ENCODE results near the gene TTC28. TPM values are rescaled to one million over a fixed set of nuclear protein-coding genes. Genes with fewer than 3 reads are reported as not detected.

The TTC28 gene
- total RNA-seq, 5 donors from 2014 or later (not counting 1 experiment from before 2014, with no cell fraction given), result 2.3 to 7.8 (median 3.0) TPM

GRCh38 chr22:27983361-27983791, 696.3 kb downstream of the TTC28 start:
- ATAC-seq (replicated peaks in 1 of 4), result no peak
- WGBS (ENCODE audit: insufficient coverage), result 90% methylated on average over 9 of the region's 15 CpGs
- Mint-ChIP-seq H3K36me3 (peaks cover 9% of the 10 kb centered on the region), H3K9me3 (no peaks in the 10 kb centered on the region), H3K27ac (no peak overlapping the region), H3K4me1 (peaks cover 0 to 4% (median 2%) of the 10 kb centered on the region in 3 donors), H3K27me3 (no peaks in the 10 kb centered on the region), H3K4me3 (no peak overlapping the region)
- peaks cover 0 to 6% of the 10 kb centered on the region in 2 experiments for H3K4me1 ChIP-seq (ENCODE audit: control insufficient read depth in 1 of 2, extremely low read depth in 1 of 2, insufficient read depth in 2 of 2, low read length in 2 of 2)
- no peaks in the 10 kb centered on the region for H3K27me3 ChIP-seq (replicated peaks in 1 of 2; ENCODE audit: control insufficient read depth in 2 of 2, extremely low read depth in 1 of 2, insufficient read depth in 2 of 2, low read length in 1 of 2)
- ChIA-PET POLR2A (no interaction called here), CTCF (no interaction called here)
- DNase-seq, result no peak
- no peak overlapping the region for H3K4me3 ChIP-seq (ENCODE audit: control insufficient read depth in 1 of 2, extremely low read depth in 1 of 2, low read length in 1 of 2)
- H3K9me3 ChIP-seq, result no peaks in the 10 kb centered on the region
- H3K36me3 ChIP-seq (ENCODE audit: control insufficient read depth in 2 of 2, extremely low read depth in 1 of 2, insufficient read depth in 1 of 2, low read length in 1 of 2), result peaks cover 0 to 8% of the 10 kb centered on the region in 2 donors
- no peak overlapping the region for H3K27ac ChIP-seq (ENCODE audit: low read length)

- H3K9me3 Mint-ChIP-seq, result no peaks in the 10 kb centered on the region
- Histone ChIP-seq H3K9me3 (no peaks in the 10 kb centered on the region), H3K27me3 (replicated peaks in 1 of 2; ENCODE audit: control insufficient read depth in 2 of 2, extremely low read depth in 1 of 2, insufficient read depth in 2 of 2, low read length in 1 of 2) (no peaks in the 10 kb centered on the region), H3K27ac (ENCODE audit: low read length) (no peak overlapping the region), H3K4me1 (ENCODE audit: control insufficient read depth in 1 of 2, extremely low read depth in 1 of 2, insufficient read depth in 2 of 2, low read length in 2 of 2) (peaks cover 0 to 4% of the 10 kb centered on the region in 2 experiments), H3K36me3 (ENCODE audit: control insufficient read depth in 2 of 2, extremely low read depth in 1 of 2, insufficient read depth in 1 of 2, low read length in 1 of 2) (peaks cover 0 to 8% of the 10 kb centered on the region in 2 donors), H3K4me3 (ENCODE audit: control insufficient read depth in 1 of 2, extremely low read depth in 1 of 2, low read length in 1 of 2) (no peak overlapping the region)
- no peak for ATAC-seq (replicated peaks in 1 of 4)
- DNase-seq, result no peak
- no peaks in the 10 kb centered on the region for H3K27me3 Mint-ChIP-seq
- H3K4me3 Mint-ChIP-seq, result no peak overlapping the region
- no peak overlapping the region for H3K27ac Mint-ChIP-seq
- ChIA-PET POLR2A (no interaction called here), CTCF (no interaction called here)
- peaks cover 0 to 4% (median 2%) of the 10 kb centered on the region in 3 donors for H3K4me1 Mint-ChIP-seq
- H3K36me3 Mint-ChIP-seq, result peaks cover 12% of the 10 kb centered on the region
- WGBS (ENCODE audit: insufficient coverage), result 96% methylated on average over 18 of the region's 20 CpGs
Observed at GRCh38 chr22:27982630-27983180, 696.9 kb downstream of the TTC28 start.

- CTCF ChIA-PET, result interaction anchor here in 1 of 2 donors (0.8 kb wide), 1 partner anchor 1589 kb away, joined by 3 read pairs; no protein-coding TSS in a partner anchor
- POLR2A ChIA-PET, result no interaction called here
- 98% methylated on average over 8 of the region's 15 CpGs for WGBS (ENCODE audit: insufficient coverage)
Observed at GRCh38 chr22:27982106-27982505, 697.5 kb downstream of the TTC28 start.

GRCh38 chr22:27980424-27981148, 699.1 kb downstream of the TTC28 start:
- Mint-ChIP-seq H3K4me1 (no peaks in the 10 kb centered on the region), H3K36me3 (peaks cover 12% of the 10 kb centered on the region), H3K27me3 (no peaks in the 10 kb centered on the region), H3K27ac (no peak overlapping the region), H3K4me3 (no peak overlapping the region), H3K9me3 (no peaks in the 10 kb centered on the region)
- DNase-seq, result no peak
- ChIA-PET POLR2A (interaction anchor here (0.5 to 0.7 kb wide), 2 partner anchors 22 to 366 kb away, joined by 3 to 11 read pairs; no protein-coding TSS in a partner anchor), CTCF (interaction anchor here in 1 of 2 donors (0.7 kb wide), 2 partner anchors 115 to 1373 kb away, joined by 3 to 6 read pairs; no protein-coding TSS in a partner anchor)
- Histone ChIP-seq H3K4me3 (ENCODE audit: control insufficient read depth in 1 of 2, extremely low read depth in 1 of 2, low read length in 1 of 2) (no peak overlapping the region), H3K27me3 (replicated peaks in 1 of 2; ENCODE audit: control insufficient read depth in 2 of 2, extremely low read depth in 1 of 2, insufficient read depth in 2 of 2, low read length in 1 of 2) (no peaks in the 10 kb centered on the region), H3K36me3 (ENCODE audit: control insufficient read depth in 2 of 2, extremely low read depth in 1 of 2, insufficient read depth in 1 of 2, low read length in 1 of 2) (peaks cover 0 to 8% of the 10 kb centered on the region in 2 donors), H3K4me1 (ENCODE audit: control insufficient read depth in 1 of 2, extremely low read depth in 1 of 2, insufficient read depth in 2 of 2, low read length in 2 of 2) (no peaks in the 10 kb centered on the region), H3K27ac (ENCODE audit: low read length) (no peak overlapping the region), H3K9me3 (no peaks in the 10 kb centered on the region)
- 94% methylated on average over 2 of the region's 7 CpGs for WGBS (ENCODE audit: insufficient coverage)
- no peak for ATAC-seq (replicated peaks in 1 of 4)

More at GRCh38 chr22:27982106-27982505, 697.5 kb downstream of the TTC28 start:
- H3K36me3 Mint-ChIP-seq, result peaks cover 12% of the 10 kb centered on the region
- no peaks in the 10 kb centered on the region for H3K27me3 Mint-ChIP-seq
- H3K9me3 ChIP-seq, result no peaks in the 10 kb centered on the region
- no peaks in the 10 kb centered on the region for H3K27me3 ChIP-seq (replicated peaks in 1 of 2; ENCODE audit: control insufficient read depth in 2 of 2, extremely low read depth in 1 of 2, insufficient read depth in 2 of 2, low read length in 1 of 2)
- H3K36me3 ChIP-seq (ENCODE audit: control insufficient read depth in 2 of 2, extremely low read depth in 1 of 2, insufficient read depth in 1 of 2, low read length in 1 of 2), result peaks cover 0 to 8% of the 10 kb centered on the region in 2 donors
- H3K4me3 ChIP-seq (ENCODE audit: control insufficient read depth in 1 of 2, extremely low read depth in 1 of 2, low read length in 1 of 2), result no peak overlapping the region
- H3K27ac ChIP-seq (ENCODE audit: low read length), result no peak overlapping the region
- peaks cover 0 to 1% (median 0%) of the 10 kb centered on the region in 3 donors for H3K4me1 Mint-ChIP-seq
- no peak for ATAC-seq (replicated peaks in 1 of 4)
- no peaks in the 10 kb centered on the region for H3K9me3 Mint-ChIP-seq
- H3K4me1 ChIP-seq (ENCODE audit: control insufficient read depth in 1 of 2, extremely low read depth in 1 of 2, insufficient read depth in 2 of 2, low read length in 2 of 2), result no peaks in the 10 kb centered on the region
- H3K27ac Mint-ChIP-seq, result no peak overlapping the region
- DNase-seq, result no peak
- H3K4me3 Mint-ChIP-seq, result no peak overlapping the region

- Mint-ChIP-seq H3K27me3 (no peaks in the 10 kb centered on the region), H3K27ac (no peak overlapping the region), H3K4me3 (no peak overlapping the region), H3K36me3 (peaks cover 12% of the 10 kb centered on the region), H3K9me3 (no peaks in the 10 kb centered on the region), H3K4me1 (no peaks in the 10 kb centered on the region)
- ChIA-PET CTCF (no interaction called here), POLR2A (no interaction called here)
- Histone ChIP-seq H3K4me3 (ENCODE audit: control insufficient read depth in 1 of 2, extremely low read depth in 1 of 2, low read length in 1 of 2) (no peak overlapping the region), H3K9me3 (no peaks in the 10 kb centered on the region), H3K36me3 (ENCODE audit: control insufficient read depth in 2 of 2, extremely low read depth in 1 of 2, insufficient read depth in 1 of 2, low read length in 1 of 2) (peaks cover 0 to 8% of the 10 kb centered on the region in 2 donors), H3K27me3 (replicated peaks in 1 of 2; ENCODE audit: control insufficient read depth in 2 of 2, extremely low read depth in 1 of 2, insufficient read depth in 2 of 2, low read length in 1 of 2) (no peaks in the 10 kb centered on the region), H3K27ac (ENCODE audit: low read length) (no peak overlapping the region), H3K4me1 (ENCODE audit: control insufficient read depth in 1 of 2, extremely low read depth in 1 of 2, insufficient read depth in 2 of 2, low read length in 2 of 2) (no peaks in the 10 kb centered on the region)
- no peak for DNase-seq
- WGBS (ENCODE audit: insufficient coverage), result 83% methylated on average over 4 of the region's 5 CpGs
- ATAC-seq (replicated peaks in 1 of 4), result no peak
Observed at GRCh38 chr22:27978802-27979201, 700.8 kb downstream of the TTC28 start.

GRCh38 chr22:27978317-27978716, 701.3 kb downstream of the TTC28 start:
- Mint-ChIP-seq H3K36me3 (peaks cover 9% of the 10 kb centered on the region), H3K27me3 (no peaks in the 10 kb centered on the region), H3K4me3 (no peak overlapping the region), H3K4me1 (no peaks in the 10 kb centered on the region), H3K27ac (no peak overlapping the region), H3K9me3 (no peaks in the 10 kb centered on the region)
- ChIA-PET POLR2A (no interaction called here), CTCF (no interaction called here)
- no peaks in the 10 kb centered on the region for H3K4me1 ChIP-seq (ENCODE audit: control insufficient read depth in 1 of 2, extremely low read depth in 1 of 2, insufficient read depth in 2 of 2, low read length in 2 of 2)
- ATAC-seq (replicated peaks in 1 of 4) (no peak), DNase-seq (no peak)
- H3K9me3 ChIP-seq, result no peaks in the 10 kb centered on the region
- 98% methylated on average over 5 of the region's 6 CpGs for WGBS (ENCODE audit: insufficient coverage)
- H3K36me3 ChIP-seq (ENCODE audit: control insufficient read depth in 2 of 2, extremely low read depth in 1 of 2, insufficient read depth in 1 of 2, low read length in 1 of 2), result peaks cover 0 to 8% of the 10 kb centered on the region in 2 donors
- no peak overlapping the region for H3K4me3 ChIP-seq (ENCODE audit: control insufficient read depth in 1 of 2, extremely low read depth in 1 of 2, low read length in 1 of 2)
- H3K27ac ChIP-seq (ENCODE audit: low read length), result no peak overlapping the region
- no peaks in the 10 kb centered on the region for H3K27me3 ChIP-seq (replicated peaks in 1 of 2; ENCODE audit: control insufficient read depth in 2 of 2, extremely low read depth in 1 of 2, insufficient read depth in 2 of 2, low read length in 1 of 2)

Data from T-cell (primary cell).